Measurements from ENCODE around the gene ARL5B.

DNA sequence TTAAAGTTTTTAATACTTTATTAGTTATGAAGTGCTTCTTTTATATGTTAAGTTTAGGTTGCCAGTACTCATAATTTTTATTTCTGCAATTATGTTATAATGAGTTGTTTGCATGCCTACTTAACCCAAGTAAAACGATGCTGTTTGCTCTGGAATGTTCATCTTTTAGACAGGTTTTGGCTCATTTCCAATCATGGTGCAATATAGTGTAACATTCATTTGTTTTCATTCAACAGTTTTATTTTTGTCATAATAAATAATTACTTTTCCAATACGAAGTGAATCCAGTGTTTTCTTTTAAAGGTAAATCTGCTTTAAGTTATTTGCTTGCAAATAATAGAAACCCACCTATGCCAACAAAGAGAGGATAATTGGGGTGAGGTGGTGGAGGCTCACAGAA is 22.1 kb downstream of the ARL5B start:
- TF ChIP-seq, protein P1, sequence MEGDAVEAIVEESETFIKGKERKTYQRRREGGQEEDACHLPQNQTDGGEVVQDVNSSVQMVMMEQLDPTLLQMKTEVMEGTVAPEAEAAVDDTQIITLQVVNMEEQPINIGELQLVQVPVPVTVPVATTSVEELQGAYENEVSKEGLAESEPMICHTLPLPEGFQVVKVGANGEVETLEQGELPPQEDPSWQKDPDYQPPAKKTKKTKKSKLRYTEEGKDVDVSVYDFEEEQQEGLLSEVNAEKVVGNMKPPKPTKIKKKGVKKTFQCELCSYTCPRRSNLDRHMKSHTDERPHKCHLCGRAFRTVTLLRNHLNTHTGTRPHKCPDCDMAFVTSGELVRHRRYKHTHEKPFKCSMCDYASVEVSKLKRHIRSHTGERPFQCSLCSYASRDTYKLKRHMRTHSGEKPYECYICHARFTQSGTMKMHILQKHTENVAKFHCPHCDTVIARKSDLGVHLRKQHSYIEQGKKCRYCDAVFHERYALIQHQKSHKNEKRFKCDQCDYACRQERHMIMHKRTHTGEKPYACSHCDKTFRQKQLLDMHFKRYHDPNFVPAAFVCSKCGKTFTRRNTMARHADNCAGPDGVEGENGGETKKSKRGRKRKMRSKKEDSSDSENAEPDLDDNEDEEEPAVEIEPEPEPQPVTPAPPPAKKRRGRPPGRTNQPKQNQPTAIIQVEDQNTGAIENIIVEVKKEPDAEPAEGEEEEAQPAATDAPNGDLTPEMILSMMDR (IDR thresholded peaks at IDR 0.05): no peak
- no peak for TF ChIP-seq POLR2A (IDR thresholded peaks at IDR 0.05)
